CD14-positive monocyte (primary cell): ENCODE data around the gene ADCY2. TPM values are rescaled to one million over a fixed set of nuclear protein-coding genes. Genes with fewer than 3 reads are reported as not detected.

Experiments used
- DNase-seq, 3 donors: peaks; one replicate each; pipeline ENCODE4 v3.0.0-alpha.2; 2011 to 2022
- H2AFZ ChIP-seq: 2 replicates; pipeline ENCODE4 v1.6.0; 2012; ENCODE audit warnings: mild to moderate bottlenecking, low read depth, low read length, inconsistent platforms; ENCODE audit not compliant: insufficient read depth, poor library complexity, severe bottlenecking
- H3K27ac ChIP-seq, 2 donors: 1 replicate in 1 of 2; 2 replicates in 1 of 2; pipeline ENCODE4 v1.5.1; 2012 to 2013; ENCODE audit warnings: low read length in 2 of 2, control low read depth in 1 of 2, inconsistent platforms in 1 of 2, low read depth in 1 of 2, mild to moderate bottlenecking in 1 of 2
- H3K27me3 ChIP-seq, 2 donors: one replicate each; pipeline versions ENCODE4 v1.6.0 to v1.6.1; 2011 to 2013; ENCODE audit warnings: low read length in 2 of 2; ENCODE audit not compliant: control insufficient read depth in 2 of 2, insufficient read depth in 2 of 2
- H3K36me3 ChIP-seq, 2 donors: replicated peaks in 1 of 2; 1 replicate in 1 of 2; 2 replicates in 1 of 2; pipeline versions ENCODE4 v1.5.1 to v1.6.1; 2012 to 2013; ENCODE audit warnings: low read length in 2 of 2, control low read depth in 1 of 2, inconsistent platforms in 1 of 2, mild to moderate bottlenecking in 1 of 2; ENCODE audit not compliant: insufficient read depth in 2 of 2, control insufficient read depth in 1 of 2
- H3K4me1 ChIP-seq, 2 donors: 1 replicate in 1 of 2; 2 replicates in 1 of 2; pipeline versions ENCODE4 v1.5.1 to v1.6.1; 2012 to 2013; ENCODE audit warnings: low read length in 2 of 2, control low read depth in 1 of 2, inconsistent platforms in 1 of 2, mild to moderate bottlenecking in 1 of 2, moderate library complexity in 1 of 2; ENCODE audit not compliant: insufficient read depth in 2 of 2, control insufficient read depth in 1 of 2
- H3K4me2 ChIP-seq: replicated peaks from 2 replicates; pipeline ENCODE3; 2012; ENCODE audit warnings: low read length, moderate library complexity, mild to moderate bottlenecking; ENCODE audit not compliant: poor library complexity, severe bottlenecking; ENCODE audit errors: extremely low read depth
- H3K4me3 ChIP-seq, 3 experiments: fragments of 200-600 bp in 1 of 3; sonication (generic) in 1 of 3; replicated peaks in 1 of 3; 1 replicate in 2 of 3; 2 replicates in 1 of 3; pipeline ENCODE4 v1.5.1; 2011 to 2013; ENCODE audit warnings: low read length in 3 of 3, mild to moderate bottlenecking in 3 of 3, control low read depth in 2 of 3, low read depth in 2 of 3, inconsistent platforms in 1 of 3, moderate library complexity in 1 of 3
- H3K79me2 ChIP-seq: 2 replicates; pipeline ENCODE4 v1.6.0; 2012; ENCODE audit warnings: mild to moderate bottlenecking, control low read depth, inconsistent platforms, low read length, moderate library complexity; ENCODE audit not compliant: insufficient read depth
- H3K9ac ChIP-seq: 2 replicates; pipeline ENCODE4 v1.6.0; 2017; ENCODE audit warnings: low read length, mild to moderate bottlenecking; ENCODE audit not compliant: insufficient read depth, poor library complexity, severe bottlenecking
- H3K9me3 ChIP-seq, 2 donors: replicated peaks in 1 of 2; 1 replicate in 1 of 2; 2 replicates in 1 of 2; pipeline versions ENCODE4 v1.5.1 to v1.6.1; 2012 to 2013; ENCODE audit warnings: low read length in 2 of 2, control low read depth in 1 of 2; ENCODE audit not compliant: control insufficient read depth in 1 of 2, insufficient read depth in 1 of 2
- H4K20me1 ChIP-seq: 2 replicates; pipeline ENCODE4 v1.6.0; 2012; ENCODE audit warnings: mild to moderate bottlenecking, low read length, control low read depth, moderate library complexity; ENCODE audit not compliant: insufficient read depth
- H3K27ac Mint-ChIP-seq, 7 donors: one replicate each; pipeline ENCODE4 v1.8.0; 2020; ENCODE audit warnings: mild to moderate bottlenecking in 7 of 7, mixed read lengths in 7 of 7, moderate library complexity in 6 of 7, inconsistent platforms in 2 of 7
- H3K27me3 Mint-ChIP-seq, 3 donors: one replicate each; pipeline ENCODE4 v1.8.0; 2021 to 2022; ENCODE audit warnings: low read depth in 3 of 3, mild to moderate bottlenecking in 3 of 3, mixed read lengths in 3 of 3, moderate library complexity in 3 of 3, inconsistent platforms in 1 of 3
- H3K36me3 Mint-ChIP-seq, 2 donors: one replicate each; pipeline ENCODE4 v1.8.0; 2020; ENCODE audit warnings: mixed read lengths in 2 of 2, inconsistent platforms in 1 of 2, mild to moderate bottlenecking in 1 of 2
- H3K4me1 Mint-ChIP-seq: one replicate; pipeline ENCODE4 v1.8.0; 2020; ENCODE audit warnings: mild to moderate bottlenecking, mixed read lengths
- H3K4me3 Mint-ChIP-seq, 2 donors: one replicate each; pipeline ENCODE4 v1.8.0; 2020; ENCODE audit warnings: mild to moderate bottlenecking in 2 of 2, mixed read lengths in 2 of 2, moderate library complexity in 1 of 2
- H3K9me3 Mint-ChIP-seq, 7 donors: one replicate each; pipeline ENCODE4 v1.8.0; 2020 to 2022; ENCODE audit warnings: mixed read lengths in 7 of 7, mild to moderate bottlenecking in 6 of 7, moderate library complexity in 6 of 7, inconsistent platforms in 2 of 7
- WGBS: methylation state at CpG from one replicate; pipeline ENCODE4 v1.1.5; 2013; ENCODE audit warnings: missing lambda C conversion rate; ENCODE audit not compliant: insufficient coverage; 5-methylcytosine and 5-hydroxymethylcytosine counted together
- intact Hi-C, 2 donors: fragments of 100-400 bp; cut with micrococcal nuclease; formaldehyde crosslinking; loops; one replicate each; pipeline versions ENCODE4 v1.15.0 to v1.15.1; 2023
- polyA plus RNA-seq, 3 donors: library from polyadenylated mRNA; depleted of rRNA in 1 of 3; unstranded in 2 of 3; stranded (reverse) in 1 of 3; fragments of 300-500 nt in 2 of 3; fragments of >200 nt in 1 of 3; fragmentation: Illumina TruSeq in 2 of 3; gene quantifications; 1 replicate in 2 of 3; 2 replicates in 1 of 3; pipeline ENCODE4 v1.2.3, GENCODE V29; 2012 to 2021
- TF ChIP-seq, protein P1 (sequence below): fragments of 200-600 bp; IDR thresholded peaks from one replicate; pipeline ENCODE4 v1.8.0; 2022; ENCODE audit warnings: antibody characterized with exemption, mild to moderate bottlenecking

ADCY2 gene
- polyA plus RNA-seq, 3 donors, result not detected

GRCh38 chr5:7374186-7374585 is 21.8 kb upstream of the ADCY2 start:
- TF ChIP-seq, protein P1, sequence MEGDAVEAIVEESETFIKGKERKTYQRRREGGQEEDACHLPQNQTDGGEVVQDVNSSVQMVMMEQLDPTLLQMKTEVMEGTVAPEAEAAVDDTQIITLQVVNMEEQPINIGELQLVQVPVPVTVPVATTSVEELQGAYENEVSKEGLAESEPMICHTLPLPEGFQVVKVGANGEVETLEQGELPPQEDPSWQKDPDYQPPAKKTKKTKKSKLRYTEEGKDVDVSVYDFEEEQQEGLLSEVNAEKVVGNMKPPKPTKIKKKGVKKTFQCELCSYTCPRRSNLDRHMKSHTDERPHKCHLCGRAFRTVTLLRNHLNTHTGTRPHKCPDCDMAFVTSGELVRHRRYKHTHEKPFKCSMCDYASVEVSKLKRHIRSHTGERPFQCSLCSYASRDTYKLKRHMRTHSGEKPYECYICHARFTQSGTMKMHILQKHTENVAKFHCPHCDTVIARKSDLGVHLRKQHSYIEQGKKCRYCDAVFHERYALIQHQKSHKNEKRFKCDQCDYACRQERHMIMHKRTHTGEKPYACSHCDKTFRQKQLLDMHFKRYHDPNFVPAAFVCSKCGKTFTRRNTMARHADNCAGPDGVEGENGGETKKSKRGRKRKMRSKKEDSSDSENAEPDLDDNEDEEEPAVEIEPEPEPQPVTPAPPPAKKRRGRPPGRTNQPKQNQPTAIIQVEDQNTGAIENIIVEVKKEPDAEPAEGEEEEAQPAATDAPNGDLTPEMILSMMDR, result no peak

DNA sequence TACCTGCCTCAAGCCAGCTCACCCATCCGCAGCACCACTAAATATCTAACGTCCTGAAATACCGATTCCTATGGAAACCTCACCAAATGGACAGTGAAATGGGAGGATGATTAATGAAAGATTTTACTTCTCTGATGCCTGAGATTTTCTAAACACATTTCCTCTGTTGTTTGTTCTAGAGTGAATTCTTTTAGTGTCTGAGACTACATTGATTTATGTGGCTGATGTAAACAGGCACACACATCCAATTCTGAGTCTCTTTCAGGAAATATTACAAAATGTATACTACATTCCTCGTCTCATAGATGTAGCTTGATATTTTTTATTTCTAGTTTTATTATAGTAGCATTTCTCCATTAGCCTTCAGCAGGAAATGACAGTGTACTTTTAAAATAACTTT is 20.5 kb upstream of the ADCY2 start:
- Histone ChIP-seq H3K36me3 (no peaks in the 10 kb centered on the region), H3K79me2 (no peaks in the 10 kb centered on the region), H2AFZ (no peak overlapping the region), H3K4me1 (peaks cover 24% of the 10 kb centered on the region in 2 donors), H4K20me1 (no peaks in the 10 kb centered on the region), H3K27me3 (no peaks in the 10 kb centered on the region), H3K27ac (no peak overlapping the region), H3K9ac (no peak overlapping the region), H3K4me3 (no peak overlapping the region), H3K9me3 (peaks cover 0 to 4% of the 10 kb centered on the region in 2 donors), H3K4me2 (no peak overlapping the region)
- H3K4me1 Mint-ChIP-seq, result peaks cover 23% of the 10 kb centered on the region
- intact Hi-C loops, result no loop called here
- H3K36me3 Mint-ChIP-seq, result no peaks in the 10 kb centered on the region
- H3K27me3 Mint-ChIP-seq, result peaks cover 0 to 1% (median 1%) of the 10 kb centered on the region in 3 donors
- no peak overlapping the region for H3K4me3 Mint-ChIP-seq
- H3K9me3 Mint-ChIP-seq, result peaks cover 0 to 14% (median 5%) of the 10 kb centered on the region in 7 donors
- DNase-seq, result no peak
- TF ChIP-seq, protein P1, result no peak
- no CpG with 5 or more reads among the region's 4 CpGs for WGBS
- no peak overlapping the region for H3K27ac Mint-ChIP-seq

More at GRCh38 chr5:7374186-7374585, 21.8 kb upstream of the ADCY2 start:
- Histone ChIP-seq H3K4me3 (no peak overlapping the region), H3K27ac (no peak overlapping the region), H2AFZ (no peak overlapping the region), H3K4me1 (peaks cover 24% of the 10 kb centered on the region in 2 donors), H3K36me3 (no peaks in the 10 kb centered on the region), H3K9me3 (peaks cover 0 to 4% of the 10 kb centered on the region in 2 donors), H3K79me2 (no peaks in the 10 kb centered on the region), H3K4me2 (no peak overlapping the region), H3K27me3 (no peaks in the 10 kb centered on the region), H4K20me1 (no peaks in the 10 kb centered on the region), H3K9ac (no peak overlapping the region)
- no peaks in the 10 kb centered on the region for H3K36me3 Mint-ChIP-seq
- H3K9me3 Mint-ChIP-seq, result peaks cover 0 to 14% (median 5%) of the 10 kb centered on the region in 7 donors
- intact Hi-C loops, result no loop called here
- no peak overlapping the region for H3K27ac Mint-ChIP-seq
- no peak overlapping the region for H3K4me3 Mint-ChIP-seq
- peaks cover 1 to 5% (median 2%) of the 10 kb centered on the region in 3 donors for H3K27me3 Mint-ChIP-seq
- WGBS, result 100% methylated on average over 2 of the region's 4 CpGs
- no peak for DNase-seq
- H3K4me1 Mint-ChIP-seq, result peaks cover 23% of the 10 kb centered on the region
